H1 (cell line): ENCODE data around the gene CABP1. TPM values are rescaled to one million over a fixed set of nuclear protein-coding genes. Genes with fewer than 3 reads are reported as not detected.

Experiments used
- CTCF ChIA-PET: fragments of 300-600 bp; sonication (Branson Sonifier 250); formaldehyde crosslinking; loops from one replicate; lab custom pipeline; 2021; ENCODE audit not compliant: partially characterized antibody; lab: Charles Lee
- POLR2A ChIA-PET: fragments of 300-600 bp; sonication (Branson Sonifier 250); formaldehyde crosslinking; loops from one replicate; lab custom pipeline; 2021; ENCODE audit warnings: inconsistent platforms; ENCODE audit not compliant: partially characterized antibody; lab: Charles Lee
- DNase-seq, 2 experiments: peaks; one replicate each; pipeline versions ENCODE4 v3.0.0 to v3.0.0-alpha.2; 2010 to 2022; ENCODE audit warnings: low spot score in 2 of 2, low read depth in 1 of 2, mixed read lengths in 1 of 2
- FAIRE-seq: peaks from 2 replicates; lab custom pipeline; 2011; peaks lifted over from hg19 to GRCh38; lab: Jason Lieb, UNC
- H2AFZ ChIP-seq: 2 replicates; pipeline ENCODE4 v1.8.1; 2012; ENCODE audit warnings: low read length, inconsistent platforms
- H2AK5ac ChIP-seq: 2 replicates; pipeline ENCODE4 v1.6.1; 2013; ENCODE audit warnings: low read depth, low read length
- H2BK120ac ChIP-seq: replicated peaks from 2 replicates; pipeline ENCODE3; 2013; ENCODE audit warnings: low read depth, low read length, inconsistent platforms
- H2BK12ac ChIP-seq: 2 replicates; pipeline ENCODE4 v1.6.1; 2013; ENCODE audit warnings: low read depth, low read length
- H2BK15ac ChIP-seq: 2 replicates; pipeline ENCODE4 v1.6.1; 2013; ENCODE audit warnings: low read length
- H2BK20ac ChIP-seq: 2 replicates; pipeline ENCODE4 v1.6.1; 2013; ENCODE audit warnings: low read length
- H2BK5ac ChIP-seq: 2 replicates; pipeline ENCODE4 v1.6.1; 2013; ENCODE audit warnings: low read depth, low read length
- H3K14ac ChIP-seq: 2 replicates; pipeline ENCODE4 v1.6.1; 2013; ENCODE audit warnings: inconsistent platforms; ENCODE audit not compliant: insufficient read length
- H3K18ac ChIP-seq: 2 replicates; pipeline ENCODE4 v1.6.1; 2013; ENCODE audit warnings: low read length; ENCODE audit errors: extremely low read depth
- H3K23ac ChIP-seq: 2 replicates; pipeline ENCODE4 v1.6.1; 2013; ENCODE audit warnings: inconsistent platforms; ENCODE audit not compliant: insufficient read length
- H3K23me2 ChIP-seq: 2 replicates; pipeline ENCODE4 v1.6.1; 2013; ENCODE audit warnings: low read depth, low read length
- H3K27ac ChIP-seq: 2 replicates; pipeline ENCODE4 v1.6.1; 2011; ENCODE audit warnings: low read depth, low read length, inconsistent platforms
- H3K27me3 ChIP-seq, 4 experiments: replicated peaks in 1 of 4; 1 replicate in 1 of 4; 2 replicates in 3 of 4; pipeline versions ENCODE4 v1.6.1 to v1.8.1; 2011 to 2013; ENCODE audit warnings: low read length in 3 of 4, mild to moderate bottlenecking in 3 of 4, inconsistent platforms in 2 of 4, mixed read lengths in 2 of 4, moderate library complexity in 1 of 4; ENCODE audit not compliant: control insufficient read depth in 3 of 4, insufficient read depth in 3 of 4; ENCODE audit errors: extremely low read depth in 1 of 4
- H3K36me3 ChIP-seq, 4 experiments: 2 replicates each; pipeline versions ENCODE4 v1.6.1 to v1.8.1; 2011 to 2013; ENCODE audit warnings: mild to moderate bottlenecking in 4 of 4, low read length in 3 of 4, moderate library complexity in 2 of 4, control low read depth in 1 of 4, inconsistent platforms in 1 of 4; ENCODE audit not compliant: insufficient read depth in 4 of 4, control insufficient read depth in 2 of 4
- H3K4ac ChIP-seq: replicated peaks from 2 replicates; pipeline ENCODE3; 2013; ENCODE audit warnings: low read length, low read depth, mixed read lengths, inconsistent platforms; ENCODE audit not compliant: insufficient read length
- H3K4me1 ChIP-seq, 4 experiments: replicated peaks in 1 of 4; 1 replicate in 1 of 4; 2 replicates in 3 of 4; pipeline versions ENCODE4 v1.6.1 to v1.8.1; 2011 to 2013; ENCODE audit warnings: low read length in 3 of 4, inconsistent platforms in 2 of 4, mixed read lengths in 1 of 4; ENCODE audit not compliant: insufficient read depth in 4 of 4, control insufficient read depth in 3 of 4
- H3K4me2 ChIP-seq, 2 experiments: 2 replicates each; pipeline versions ENCODE4 v1.6.1 to v1.8.1; 2011 to 2013; ENCODE audit warnings: low read depth in 2 of 2, low read length in 2 of 2, control low read depth in 1 of 2, inconsistent platforms in 1 of 2, mild to moderate bottlenecking in 1 of 2; ENCODE audit not compliant: insufficient read depth in 1 of 2
- H3K4me3 ChIP-seq, 4 experiments: fragments of 200-600, 300-600 bp in 1 of 4; sonication (generic), shearing (Covaris generic), sonication (Bioruptor Twin) in 1 of 4; 2 replicates each; pipeline versions ENCODE4 v1.5.1 to v1.8.1; 2011 to 2016; ENCODE audit warnings: low read length in 4 of 4, low read depth in 3 of 4, control low read depth in 2 of 4, inconsistent platforms in 2 of 4, mild to moderate bottlenecking in 2 of 4, mixed read lengths in 1 of 4, moderate library complexity in 1 of 4; ENCODE audit not compliant: insufficient read depth in 2 of 4; ENCODE audit errors: extremely low read depth in 1 of 4
- H3K56ac ChIP-seq: replicated peaks from 2 replicates; pipeline ENCODE3; 2013; ENCODE audit warnings: low read depth, mild to moderate bottlenecking, mixed read lengths, low read length, inconsistent platforms; ENCODE audit not compliant: insufficient read length
- H3K79me1 ChIP-seq: 2 replicates; pipeline ENCODE4 v1.6.1; 2013; ENCODE audit warnings: low read depth, low read length, control low read depth
- H3K79me2 ChIP-seq, 2 experiments: 2 replicates each; pipeline versions ENCODE4 v1.6.1 to v1.8.1; 2012 to 2013; ENCODE audit warnings: low read length in 2 of 2, mild to moderate bottlenecking in 2 of 2, inconsistent platforms in 1 of 2; ENCODE audit not compliant: insufficient read depth in 2 of 2, control insufficient read depth in 1 of 2
- H3K9ac ChIP-seq, 4 experiments: replicated peaks in 1 of 4; 1 replicate in 1 of 4; 2 replicates in 3 of 4; pipeline versions ENCODE4 v1.6.1 to v1.8.1; 2011 to 2013; ENCODE audit warnings: low read depth in 3 of 4, low read length in 3 of 4, control low read depth in 2 of 4, mild to moderate bottlenecking in 2 of 4, moderate library complexity in 2 of 4, inconsistent platforms in 1 of 4; ENCODE audit errors: extremely low read depth in 1 of 4
- H3K9me3 ChIP-seq, 2 experiments: 2 replicates each; pipeline versions ENCODE4 v1.6.1 to v1.8.1; 2012 to 2013; ENCODE audit warnings: mild to moderate bottlenecking in 2 of 2, moderate library complexity in 2 of 2, control low read depth in 1 of 2, inconsistent platforms in 1 of 2, low read depth in 1 of 2, low read length in 1 of 2, mixed read lengths in 1 of 2; ENCODE audit not compliant: insufficient read depth in 2 of 2
- H4K20me1 ChIP-seq, 2 experiments: replicated peaks in 1 of 2; 2 replicates each; pipeline versions ENCODE3 to v1.8.1; 2011 to 2013; ENCODE audit warnings: inconsistent platforms in 2 of 2, low read length in 2 of 2, mild to moderate bottlenecking in 1 of 2; ENCODE audit not compliant: insufficient read depth in 2 of 2, control insufficient read depth in 1 of 2
- H4K5ac ChIP-seq: 2 replicates; pipeline ENCODE4 v1.6.1; 2013; ENCODE audit warnings: low read length, low read depth, mixed read lengths, inconsistent platforms; ENCODE audit not compliant: insufficient read length
- H4K8ac ChIP-seq: 2 replicates; pipeline ENCODE4 v1.8.0; 2013; ENCODE audit warnings: mild to moderate bottlenecking, moderate library complexity, low read length, inconsistent platforms; ENCODE audit not compliant: insufficient read depth; ENCODE audit errors: extremely low read depth
- H4K91ac ChIP-seq: replicated peaks from 2 replicates; pipeline ENCODE3; 2013; ENCODE audit warnings: low read length, mixed read lengths, inconsistent platforms; ENCODE audit not compliant: insufficient read length
- CHD2 ChIP-seq: IDR thresholded peaks from 2 replicates; pipeline ENCODE4 v1.6.1; 2012; ENCODE audit warnings: low read length, improper control_type of control experiment
- EP300 ChIP-seq, 2 experiments: IDR thresholded peaks; 1 replicate in 1 of 2; 2 replicates in 1 of 2; pipeline ENCODE4 v1.6.1; 2011 to 2012; ENCODE audit warnings: low read depth in 2 of 2, low read length in 2 of 2, mild to moderate bottlenecking in 2 of 2, borderline replicate concordance in 1 of 2, inconsistent platforms in 1 of 2, moderate library complexity in 1 of 2
- RFX5 ChIP-seq: IDR thresholded peaks from 2 replicates; pipeline ENCODE4 v1.6.1; 2011; ENCODE audit warnings: low read depth, low read length, improper control_type of control experiment, borderline replicate concordance
- RNF2 ChIP-seq: fragments of 200-900, 300-1000 bp; sonication (generic); IDR thresholded peaks from 2 replicates; pipeline ENCODE4 v1.7.1; 2016; ENCODE audit warnings: borderline replicate concordance, low read depth, mild to moderate bottlenecking, antibody characterized with exemption, low read length; ENCODE audit not compliant: poor library complexity, severe bottlenecking; ENCODE audit errors: missing control alignments
- SIRT6 ChIP-seq: IDR thresholded peaks from one replicate; pipeline ENCODE4 v1.7.1; 2012; ENCODE audit warnings: low read length, inconsistent platforms
- SP4 ChIP-seq: IDR thresholded peaks from 2 replicates; pipeline ENCODE4 v1.6.1; 2012; ENCODE audit warnings: low read length, inconsistent platforms
- TAF1 ChIP-seq: IDR thresholded peaks from 2 replicates; pipeline ENCODE4 v1.6.1; 2011; ENCODE audit warnings: mild to moderate bottlenecking, low read depth, low read length
- TEAD4 ChIP-seq: IDR thresholded peaks from 2 replicates; pipeline ENCODE4 v1.6.1; 2012; ENCODE audit warnings: low read depth, low read length, inconsistent platforms, mixed read lengths
- WGBS, 2 experiments: shearing (Covaris generic) in 1 of 2; methylation state at CpG; one replicate each; pipeline versions ENCODE4 v1.1.6 to v1.1.7; 2013 to 2015; ENCODE audit warnings: low lambda C conversion rate in 2 of 2, mixed read lengths in 2 of 2, inconsistent platforms in 1 of 2, low coverage in 1 of 2, missing lambda C conversion rate in 1 of 2; ENCODE audit not compliant: insufficient replicate concordance in 2 of 2, insufficient coverage in 1 of 2, insufficient read length in 1 of 2; ENCODE audit errors: extremely low coverage in 1 of 2, missing lambda C conversion rate in 1 of 2; 5-methylcytosine and 5-hydroxymethylcytosine counted together
- polyA plus RNA-seq, 7 experiments: library from polyadenylated mRNA; depleted of rRNA in 3 of 7; stranded (reverse) in 5 of 7; unstranded in 2 of 7; fragments of >200 nt in 5 of 7; fragments of 200-250 nt in 2 of 7; gene quantifications; 1 replicate in 5 of 7; 2 replicates in 1 of 7; 4 replicates in 1 of 7; pipeline versions ENCODE4 v1.2.1 to v1.2.3, GENCODE V29; 2011 to 2013; ENCODE audit warnings: missing spikeins in 2 of 7, mixed read lengths in 2 of 7
- total RNA-seq: library from RNA; stranded (reverse); fragmentation: NEBNext Ultra II Directional; extraction: Animal tissue kit (Norgen Biotek cat#: 25700); gene quantifications from 2 replicates; pipeline ENCODE4 v1.2.1, GENCODE V29; 2021

CABP1 gene
- total and polyA plus RNA-seq, 2 of the 8 experiments (the other 6 are each of a cell fraction or from before 2014, with no cell fraction given) = 3.9 to 7.4 TPM

DNA sequence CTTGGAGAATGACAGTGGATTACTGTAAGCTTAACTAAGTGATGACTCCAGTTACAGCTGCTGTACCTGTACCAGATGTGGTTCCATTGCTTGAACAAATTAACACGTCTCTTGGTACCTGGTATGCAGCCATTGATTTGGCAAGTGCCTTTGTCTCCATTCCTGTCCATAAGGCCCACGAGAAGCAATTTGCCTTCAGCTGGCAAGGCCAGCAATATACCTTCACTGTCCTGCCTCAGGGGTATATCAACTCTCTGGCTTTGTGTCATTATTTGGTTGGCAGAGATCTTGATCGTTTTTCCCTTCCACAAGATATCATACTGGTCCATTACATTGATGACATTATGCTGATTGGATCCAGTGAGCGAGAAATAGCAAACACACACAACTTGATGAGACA lies 29.9 kb upstream of the CABP1 start:
- Histone ChIP-seq H3K18ac (no peak overlapping the region), H4K5ac (no peak overlapping the region), H2BK20ac (no peak overlapping the region), H3K56ac (no peak overlapping the region), H3K4me3 (no peak overlapping the region), H4K8ac (no peak overlapping the region), H3K36me3 (no peaks in the 10 kb centered on the region), H2AFZ (no peak overlapping the region), H3K4ac (no peak overlapping the region), H3K23ac (no peak overlapping the region), H3K79me1 (no peaks in the 10 kb centered on the region), H4K20me1 (no peaks in the 10 kb centered on the region), H3K23me2 (no peaks in the 10 kb centered on the region), H3K9ac (no peak overlapping the region), H2BK15ac (no peak overlapping the region), H3K14ac (no peak overlapping the region), H4K91ac (no peak overlapping the region), H3K27ac (no peak overlapping the region), H3K9me3 (no peaks in the 10 kb centered on the region), H3K27me3 (no peaks in the 10 kb centered on the region; a peak in 1 of 7 replicates), H2AK5ac (no peak overlapping the region), H2BK12ac (no peak overlapping the region), H2BK5ac (no peak overlapping the region), H3K4me2 (no peak overlapping the region), H2BK120ac (no peak overlapping the region), H3K4me1 (no peaks in the 10 kb centered on the region), H3K79me2 (no peaks in the 10 kb centered on the region)
- FAIRE-seq (no peak), DNase-seq (no peak)
- no peak for TF ChIP-seq RFX5
- TF ChIP-seq RNF2 = no peak
- no peak for TF ChIP-seq SIRT6
- TF ChIP-seq CHD2 = no peak
- TF ChIP-seq EP300 (IDR thresholded peaks at IDR 0.05; ENCODE audit: borderline replicate concordance in 1 of 2, low read depth in 2 of 2, low read length in 2 of 2) = no peak
- no peak for TF ChIP-seq SP4
- TF ChIP-seq TAF1 = no peak
- no peak for TF ChIP-seq TEAD4
- CTCF ChIA-PET = interaction anchor here (0.7 to 1.1 kb wide), 3 partner anchors 8 to 103 kb away, joined by 3 to 4 read pairs (median 4); no protein-coding TSS in a partner anchor
- POLR2A ChIA-PET = interaction anchor here (0.6 to 1.0 kb wide), 3 partner anchors 9 to 134 kb away, joined by 3 to 4 read pairs (median 3); no protein-coding TSS in a partner anchor
- WGBS, 2 experiments = 80% methylated on average over 4 of the region's 4 CpGs; no CpG with 5 or more reads in 1 of the 2 experiments
